Fibroblast of villous mesenchyme (primary cell): ENCODE measurements around the gene FTO. TPM values are rescaled to one million over a fixed set of nuclear protein-coding genes. Genes with fewer than 3 reads are reported as not detected.

Source experiments
- DNase-seq: peaks from one replicate; pipeline ENCODE4 v3.0.0-alpha.2; 2010; ENCODE audit warnings: low read depth
- H3K4me3 ChIP-seq: 2 replicates; pipeline ENCODE4 v1.5.1; 2011; ENCODE audit warnings: low read depth, mild to moderate bottlenecking, low read length
- CTCF ChIP-seq: IDR thresholded peaks from 2 replicates; pipeline ENCODE4 v1.5.1; 2012; ENCODE audit warnings: low read depth, mild to moderate bottlenecking, low read length; ENCODE audit not compliant: insufficient read depth
- total RNA-seq: library from RNA; depleted of rRNA; stranded (reverse); fragments of >200 nt; gene quantifications from 2 replicates; pipeline ENCODE4 v1.2.3, GENCODE V29; 2012

FTO gene
- total RNA-seq, 1 donor, result 157 TPM

- no peak for DNase-seq
- TF ChIP-seq CTCF, result no peak
- H3K4me3 ChIP-seq, result no peak overlapping the region
Observed at GRCh38 chr16:53785916-53786315, 82.0 kb downstream of the FTO start.

GRCh38 chr16:53787423-53787822, 83.5 kb downstream of the FTO start:
- no peak overlapping the region for H3K4me3 ChIP-seq
- DNase-seq, result no peak
- TF ChIP-seq CTCF, result no peak

- peak; percentile 76 for DNase-seq
- no peak overlapping the region for H3K4me3 ChIP-seq
- no peak for TF ChIP-seq CTCF
Observed at GRCh38 chr16:53789137-53789536, 85.2 kb downstream of the FTO start.

- no peak for DNase-seq
- H3K4me3 ChIP-seq, result no peak overlapping the region
- no peak for TF ChIP-seq CTCF
Observed at GRCh38 chr16:53792161-53792951, 88.4 kb downstream of the FTO start.

- TF ChIP-seq CTCF, result no peak
- no peak for DNase-seq
- no peak overlapping the region for H3K4me3 ChIP-seq
Observed at GRCh38 chr16:53803451-53803850, 99.5 kb downstream of the FTO start.

- DNase-seq, result no peak
- TF ChIP-seq CTCF, result no peak
Observed at GRCh38 chr16:53803998-53804397, 100.0 kb downstream of the FTO start.

GRCh38 chr16:53804467-53804866, 100.5 kb downstream of the FTO start:
- DNase-seq, result no peak
- H3K4me3 ChIP-seq, result no peak overlapping the region
- TF ChIP-seq CTCF, result no peak

More at GRCh38 chr16:53803998-53804397, 100.0 kb downstream of the FTO start:
- no peak overlapping the region for H3K4me3 ChIP-seq
